Stimulated activated CD8-positive, alpha-beta memory T cell treated with anti-CD3 and anti-CD28 coated beads, Interleukin-12 subunit alpha, Interleukin-12 subunit beta, amount 100 ng/mL, for 4 hours (primary cell): Measurements from ENCODE around the gene MTREX.
"Not testable (repeated sequence)": the region's sequence is repeated elsewhere in the genome, so short reads cannot be mapped to it uniquely, and the experiment has no call there.

Experiments used
- DNase-seq: peaks from one replicate; pipeline ENCODE4 v3.0.0-alpha.2; 2020; ENCODE audit warnings: low read depth

MTREX gene

GRCh38 chr5:55307383-55308253 is at the start of gene MTREX, which contains the start of gene DHX29:
MTREX (plus strand) TSS chr5:55307989; CDS start chr5:55308014, 25 bp downstream.
DHX29 (minus strand) TSS chr5:55307694; CDS start chr5:55307573, 121 bp downstream.
- peak; percentile 78 for DNase-seq

GRCh38 chr5:55258339-55258738 is 49.5 kb upstream of the MTREX start:
- DNase-seq = no peak

GRCh38 chr5:55276771-55277170 is 31.0 kb upstream of the MTREX start:
- no peak for DNase-seq

GRCh38 chr5:55278778-55279177 is 29.0 kb upstream of the MTREX start:
- DNase-seq = no peak

- DNase-seq = no peak
Measured at GRCh38 chr5:55286411-55286933, 21.3 kb upstream of the MTREX start.

GRCh38 chr5:55289808-55290207 is 18.0 kb upstream of the MTREX start:
- DNase-seq = no peak

GRCh38 chr5:55290991-55291390 is 16.8 kb upstream of the MTREX start:
- DNase-seq = no peak

- DNase-seq = no peak
Measured at GRCh38 chr5:55294935-55295334, 12.9 kb upstream of the MTREX start.

- DNase-seq = no peak
Measured at GRCh38 chr5:55300890-55301289, 6.9 kb upstream of the MTREX start.

- DNase-seq = no peak
Measured at GRCh38 chr5:55303238-55303690, 4.5 kb upstream of the MTREX start.

- DNase-seq = no peak
Measured at GRCh38 chr5:55304584-55304983, 3.2 kb upstream of the MTREX start.

- no peak for DNase-seq
Measured at GRCh38 chr5:55305345-55305744, 2.4 kb upstream of the MTREX start.

- no peak for DNase-seq
Measured at GRCh38 chr5:55306641-55307382, 977 bp upstream of the MTREX start.

- no peak for DNase-seq
Measured at GRCh38 chr5:55308254-55308836, 556 bp downstream of the MTREX start.

- DNase-seq = no peak
Measured at GRCh38 chr5:55313870-55314617, 6.3 kb downstream of the MTREX start.

GRCh38 chr5:55316289-55316688 is 8.5 kb downstream of the MTREX start:
- DNase-seq = no peak

GRCh38 chr5:55316837-55317236 is 9.0 kb downstream of the MTREX start:
- DNase-seq = no peak

GRCh38 chr5:55318237-55318636 is 10.4 kb downstream of the MTREX start:
- DNase-seq = not testable (repeated sequence)

- DNase-seq = no peak
Measured at GRCh38 chr5:55319491-55319890, 11.7 kb downstream of the MTREX start.

GRCh38 chr5:55320571-55320970 is 12.8 kb downstream of the MTREX start:
- no peak for DNase-seq

GRCh38 chr5:55324006-55324405 is 16.2 kb downstream of the MTREX start:
- no peak for DNase-seq
